HFF-Myc (cell line): ENCODE data around the gene P3H3.
"Not testable (repeated sequence)": the region's sequence is repeated elsewhere in the genome, so short reads cannot be mapped to it uniquely, and the experiment has no call there.

ENCODE experiments used
- DNase-seq: peaks from one replicate; pipeline ENCODE4 v3.0.0-alpha.2; 2011; ENCODE audit warnings: low read depth; ENCODE audit errors: extremely low read depth
- H3K4me3 ChIP-seq: replicated peaks from 2 replicates; pipeline ENCODE4 v1.5.1; 2011; ENCODE audit warnings: low read depth, mild to moderate bottlenecking, control low read depth, low read length
- CTCF ChIP-seq: IDR thresholded peaks from 2 replicates; pipeline ENCODE4 v1.5.1; 2012; ENCODE audit warnings: mild to moderate bottlenecking, low read depth, low read length, control low read depth; ENCODE audit errors: missing control alignments

The P3H3 gene

GRCh38 chr12:6863586-6864321 lies 35.5 kb downstream of the P3H3 start:
- no peak for DNase-seq
- H3K4me3 ChIP-seq = no peak overlapping the region
- TF ChIP-seq CTCF = no peak

DNA sequence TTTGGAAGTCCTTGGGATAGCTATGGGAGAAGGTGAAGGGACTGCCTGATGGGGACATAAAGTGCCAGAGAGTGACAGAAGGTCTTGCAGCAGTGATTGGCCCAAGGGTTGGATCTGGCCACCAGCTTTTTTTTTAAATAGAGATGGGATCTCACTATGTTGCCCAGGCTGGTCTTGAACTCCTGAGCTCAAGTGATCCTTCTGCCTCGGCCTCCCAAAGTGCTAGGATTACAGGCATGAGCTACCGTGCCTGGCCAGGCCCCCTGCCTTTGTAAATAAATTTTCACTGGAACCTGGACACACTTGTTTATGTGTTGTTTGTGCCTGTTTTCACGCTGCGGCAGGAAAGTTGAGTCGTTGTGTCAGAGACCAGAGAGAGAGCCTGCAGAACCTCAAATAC lies 37.1 kb downstream of the P3H3 start:
- not testable (repeated sequence) for H3K4me3 ChIP-seq, DNase-seq

DNA sequence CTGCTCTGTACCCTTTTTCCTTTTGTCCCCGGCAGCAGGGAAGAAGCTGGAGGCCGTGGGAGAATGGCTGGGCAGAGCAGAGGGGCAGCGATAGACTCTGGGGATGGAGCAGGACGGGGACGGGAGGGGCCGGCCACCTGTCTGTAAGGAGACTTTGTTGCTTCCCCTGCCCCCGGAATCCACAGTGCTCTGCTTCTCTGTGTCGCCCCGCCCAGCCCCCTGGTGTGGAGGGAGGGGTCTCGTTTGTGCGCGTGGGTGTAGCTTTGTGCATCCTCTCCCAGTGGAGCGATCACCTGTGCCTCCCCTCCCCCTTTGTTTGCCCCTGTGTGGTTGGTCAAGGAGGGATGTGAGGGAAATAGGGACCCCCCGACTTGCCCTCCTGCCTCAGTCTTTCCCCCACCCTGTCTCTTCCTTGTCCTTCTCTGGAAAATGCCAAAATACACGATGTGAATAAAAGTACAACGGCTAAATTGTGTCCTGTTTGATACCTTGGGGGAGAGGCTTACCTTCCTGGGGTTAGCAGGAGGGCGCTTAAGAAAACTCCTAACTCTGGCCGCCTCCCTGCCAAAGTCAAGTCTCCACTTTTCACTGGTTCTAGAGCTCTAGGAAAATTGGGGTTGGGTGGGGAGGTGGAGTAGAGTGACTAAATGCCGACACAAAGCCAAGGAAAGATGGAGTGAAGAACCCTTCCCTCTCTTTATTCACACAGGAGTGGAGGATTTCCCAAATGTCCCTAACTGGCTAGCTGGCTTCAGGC lies 38.1 kb downstream of the P3H3 start:
- H3K4me3 ChIP-seq = peak overlapping the region; percentile 99
- DNase-seq = no peak
- TF ChIP-seq CTCF = no peak

- H3K4me3 ChIP-seq = peak overlapping the region; percentile 99
- TF ChIP-seq CTCF = no peak
- DNase-seq = no peak
Observed at GRCh38 chr12:6866920-6867412, 38.8 kb downstream of the P3H3 start.

- no peak for DNase-seq
- TF ChIP-seq CTCF = no peak
- peak within 1 kb of the TSS; percentile 99 for H3K4me3 ChIP-seq
Observed at GRCh38 chr12:6867413-6868210, 39.4 kb downstream of the P3H3 start, which contains the start of gene TPI1. TPI1 (plus strand) TSS chr12:6867531; CDS start chr12:6867567, 36 bp downstream.

DNA sequence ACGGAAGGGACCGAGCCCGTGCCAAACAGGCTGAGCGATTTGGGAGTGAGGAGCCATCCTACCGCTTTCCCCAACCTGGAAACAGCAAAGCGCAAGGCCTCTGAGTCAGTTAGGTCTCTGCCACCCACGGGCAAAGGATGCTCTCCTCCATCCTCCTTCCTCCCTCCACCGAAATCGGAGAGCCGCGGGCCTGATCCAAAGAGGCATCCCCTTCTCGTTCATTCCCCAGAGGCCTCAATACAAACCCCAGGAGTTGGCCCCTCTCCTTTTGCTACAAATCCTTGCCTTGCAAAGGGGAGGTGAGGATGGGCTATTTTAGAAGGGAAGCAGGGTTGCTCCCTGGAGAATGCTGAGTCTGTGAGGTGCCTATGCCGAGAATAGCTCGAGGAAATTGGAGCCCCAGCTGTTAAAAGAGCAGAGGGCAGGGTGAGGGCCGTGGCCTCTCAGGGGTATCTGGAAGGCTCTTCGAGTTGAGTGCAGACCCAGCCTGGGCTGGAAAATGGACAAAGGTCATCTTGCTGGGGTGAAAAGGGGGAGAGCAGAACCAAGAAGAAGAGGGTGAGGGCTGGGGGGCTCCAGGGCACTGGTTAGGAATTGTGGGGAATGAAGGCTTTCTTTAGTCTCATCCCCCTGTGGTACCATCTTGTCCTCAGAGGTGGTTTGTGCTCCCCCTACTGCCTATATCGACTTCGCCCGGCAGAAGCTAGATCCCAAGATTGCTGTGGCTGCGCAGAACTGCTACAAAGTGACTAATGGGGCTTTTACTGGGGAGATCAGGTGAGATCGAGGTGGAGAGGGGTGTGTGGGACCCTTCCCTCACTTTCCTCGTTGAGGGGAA lies 40.2 kb downstream of the P3H3 start:
- DNase-seq = no peak

More for the DNA sequence above, 40.2 kb downstream of the P3H3 start:
- TF ChIP-seq CTCF = peak; percentile 28
- peak overlapping the region; percentile 99 for H3K4me3 ChIP-seq
